HL-60/S4 treated with retinoic acid at 250 ng/mL for 4 days and 3 days (cell line): Measurements from ENCODE around the gene LACC1.

ENCODE experiments used
- in situ Hi-C: fragments of 300-500 bp; cut with MboI; formaldehyde crosslinking; loops from 2 replicates; pipeline ENCODE4 v1.7.0; 2022; ENCODE audit warnings: low sequenced_read_pairs

Gene LACC1

DNA sequence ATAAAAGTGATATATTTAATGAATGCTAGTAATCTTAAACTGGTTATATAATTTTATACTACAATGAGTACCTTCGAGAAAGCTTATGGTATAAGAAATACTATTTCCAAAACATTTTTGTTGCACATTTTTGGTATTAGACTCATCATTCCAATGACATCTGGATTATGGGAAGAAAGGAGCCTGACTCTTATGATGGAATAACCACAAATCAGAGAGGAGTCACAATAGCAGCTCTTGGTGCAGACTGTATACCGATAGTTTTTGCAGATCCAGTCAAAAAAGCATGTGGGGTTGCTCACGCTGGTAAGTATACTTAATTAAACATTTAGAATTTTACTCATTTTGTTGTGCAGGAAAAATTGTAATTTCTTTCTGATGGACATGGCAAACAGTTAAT, 3.9 kb downstream of the LACC1 start:
- in situ Hi-C loops = no loop called here

DNA sequence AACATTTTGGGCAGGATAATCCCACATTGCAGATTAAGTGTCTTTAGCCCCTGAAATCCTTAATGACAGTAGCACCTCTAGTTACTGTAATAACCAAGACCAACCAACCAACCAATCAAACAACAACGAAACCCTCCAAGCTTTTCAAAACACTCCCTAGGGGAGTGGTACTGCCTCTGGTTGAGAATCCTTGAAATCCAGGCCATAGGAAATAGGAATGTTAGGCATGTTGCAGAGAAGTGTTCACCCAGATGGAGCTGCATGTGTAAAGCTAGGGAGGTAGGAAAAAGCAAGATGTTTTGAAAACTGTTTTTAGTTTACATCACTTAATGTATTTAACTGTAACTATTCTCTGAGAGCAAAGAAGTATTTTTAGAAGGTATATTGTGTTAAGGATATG, 4.5 kb downstream of the LACC1 start:
- in situ Hi-C loops = no loop called here

DNA sequence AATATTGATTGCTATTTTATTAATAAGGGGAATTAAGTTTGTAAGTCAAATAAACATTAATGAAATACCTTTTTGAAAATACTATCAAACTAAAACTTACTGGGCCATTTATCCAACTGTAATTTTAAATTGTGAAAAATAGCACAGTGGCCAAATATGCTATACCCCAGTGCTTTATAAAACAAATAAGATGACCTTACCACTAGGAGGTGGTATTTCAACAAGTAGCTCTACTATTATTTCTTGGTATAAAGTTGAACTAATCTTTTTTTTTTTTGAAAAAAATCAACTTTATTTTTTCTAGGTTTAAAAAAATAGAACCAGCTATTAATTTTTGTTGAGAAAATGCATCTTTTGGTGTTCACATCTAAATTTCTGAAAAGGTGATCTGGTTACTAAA, 14.7 kb downstream of the LACC1 start:
- in situ Hi-C loops = no loop called here

DNA sequence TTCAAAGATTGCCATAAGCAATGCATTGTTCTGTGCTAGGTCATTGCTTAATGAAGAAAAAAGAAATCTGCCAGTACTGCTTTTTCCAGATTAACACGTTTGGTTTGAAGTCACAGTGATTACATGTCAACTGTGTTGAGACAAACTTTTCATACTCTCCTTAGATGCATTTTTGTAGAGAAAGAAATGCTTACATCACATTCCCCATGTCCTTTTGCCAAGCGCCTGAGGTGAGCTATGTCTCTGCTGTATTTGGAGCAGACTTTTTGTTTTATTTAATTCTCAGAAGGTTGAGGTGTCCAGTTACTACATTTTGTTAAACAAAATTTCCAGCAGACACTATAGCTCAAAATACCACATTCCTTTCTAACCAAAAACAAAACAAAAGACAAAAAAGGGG, 16.2 kb downstream of the LACC1 start:
- in situ Hi-C loops = no loop called here

DNA sequence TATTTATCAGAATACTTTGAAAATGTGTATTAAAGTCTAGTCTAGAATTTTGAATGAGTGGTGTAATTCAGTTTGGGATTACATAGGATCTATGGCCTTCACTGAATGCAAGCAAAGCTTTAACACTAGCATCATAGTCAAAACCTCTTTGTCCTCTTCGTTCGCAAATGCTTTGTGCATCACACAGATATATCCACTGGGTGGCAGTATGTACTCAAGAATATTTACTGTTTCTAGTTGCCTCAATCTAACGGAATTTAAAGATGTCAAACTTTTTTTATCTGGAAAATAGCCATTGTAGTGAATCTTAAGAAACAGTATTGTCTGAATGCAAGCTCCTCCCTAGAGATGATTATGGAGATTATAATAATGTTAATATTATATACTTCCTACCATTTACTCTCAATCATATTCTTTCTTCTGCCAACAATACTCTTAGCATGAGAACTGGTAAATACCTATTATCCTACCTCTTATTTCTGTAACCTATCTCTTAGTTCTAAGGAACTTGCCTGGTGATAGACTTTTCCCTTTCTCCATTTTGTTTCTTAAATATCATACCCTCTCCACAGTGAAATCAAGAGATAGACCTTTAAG, 25.8 kb downstream of the LACC1 start:
- in situ Hi-C loops = no loop called here

DNA sequence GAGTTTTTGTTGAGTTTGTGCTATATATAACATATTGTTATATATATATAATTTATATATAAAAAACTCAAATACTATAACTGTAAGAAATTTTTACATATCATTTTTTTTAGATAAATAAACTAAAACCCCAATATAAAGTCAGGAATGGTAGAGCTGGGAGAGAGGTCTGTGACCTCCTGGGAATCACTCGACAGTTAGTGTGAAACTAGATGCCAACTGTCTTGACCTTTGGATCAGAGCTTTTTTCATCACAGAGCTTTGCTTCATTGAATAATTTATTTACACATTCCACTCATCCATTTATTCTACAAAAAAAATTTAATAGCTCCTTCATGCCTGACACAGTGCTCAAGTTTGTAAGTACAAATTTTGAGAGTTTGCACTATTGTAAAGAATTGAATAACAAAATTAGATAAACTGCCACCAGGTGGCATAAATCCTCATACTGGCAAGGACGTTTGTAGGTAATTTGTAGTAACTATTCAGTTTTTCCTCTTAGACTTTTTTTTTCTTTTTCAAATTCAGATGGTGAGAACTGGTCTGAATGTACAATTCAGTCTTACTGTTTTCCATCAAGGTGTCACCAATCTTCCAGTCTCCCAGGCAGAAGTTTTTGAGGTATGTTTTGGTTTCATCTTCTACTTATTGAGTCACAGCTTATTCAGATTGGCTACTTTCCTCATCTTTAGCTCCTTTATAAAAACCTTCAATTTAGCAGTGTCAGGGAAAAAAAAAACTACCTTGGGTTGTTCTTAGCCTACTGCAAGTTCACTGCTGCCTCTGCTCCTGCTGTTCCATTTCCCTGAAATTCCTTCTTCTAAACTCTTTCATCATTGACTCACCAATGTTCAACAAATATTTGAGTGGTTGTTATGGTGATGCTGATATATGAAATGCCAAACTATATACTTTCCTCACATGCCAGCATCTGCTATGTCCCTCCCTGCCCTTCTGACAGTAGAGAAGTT, 28.7 kb downstream of the LACC1 start:
- in situ Hi-C loops = no loop called here

DNA sequence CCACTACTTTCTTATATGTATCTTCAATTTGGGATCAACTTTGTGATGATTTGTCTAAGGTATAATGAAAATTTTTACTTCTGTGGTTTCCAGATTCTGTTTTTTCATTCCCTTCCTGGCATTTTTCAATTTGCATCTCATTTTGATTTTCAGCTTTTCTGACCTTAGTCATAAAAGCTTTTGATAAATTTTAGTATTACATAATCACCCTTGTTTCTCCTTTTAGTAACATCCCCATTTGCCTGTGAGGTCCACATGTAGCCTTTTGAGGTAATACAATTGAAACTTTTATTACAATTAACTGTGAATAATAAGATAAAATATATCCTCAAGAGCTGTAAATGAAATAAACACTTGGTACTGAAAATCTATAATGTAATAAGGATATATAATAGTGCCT, 31.2 kb downstream of the LACC1 start:
- in situ Hi-C loops = loop anchor here (10.0 kb wide), 1 partner anchor 524 kb away; no protein-coding TSS in a partner anchor

DNA sequence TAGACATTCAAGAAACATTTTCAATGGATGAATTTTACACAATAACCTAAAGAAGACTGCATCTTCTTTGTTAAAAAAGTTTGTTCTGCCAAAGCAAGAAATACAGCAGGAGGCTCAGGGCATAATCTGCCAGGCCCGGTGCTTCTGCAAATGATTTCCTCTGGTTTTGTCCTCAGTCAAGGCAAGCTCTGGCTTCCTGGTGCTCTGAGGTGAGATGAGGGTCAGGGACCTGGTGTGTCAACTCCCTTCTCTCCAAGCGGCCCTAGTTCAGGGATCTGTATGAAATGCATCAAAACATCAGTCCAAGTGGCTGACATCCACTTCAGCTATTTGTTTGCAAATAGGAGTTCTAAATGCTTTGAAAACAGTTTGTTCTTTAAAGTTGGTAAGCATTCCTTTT, 31.6 kb downstream of the LACC1 start:
- in situ Hi-C loops = loop anchor here (10.0 kb wide), 1 partner anchor 524 kb away; no protein-coding TSS in a partner anchor

DNA sequence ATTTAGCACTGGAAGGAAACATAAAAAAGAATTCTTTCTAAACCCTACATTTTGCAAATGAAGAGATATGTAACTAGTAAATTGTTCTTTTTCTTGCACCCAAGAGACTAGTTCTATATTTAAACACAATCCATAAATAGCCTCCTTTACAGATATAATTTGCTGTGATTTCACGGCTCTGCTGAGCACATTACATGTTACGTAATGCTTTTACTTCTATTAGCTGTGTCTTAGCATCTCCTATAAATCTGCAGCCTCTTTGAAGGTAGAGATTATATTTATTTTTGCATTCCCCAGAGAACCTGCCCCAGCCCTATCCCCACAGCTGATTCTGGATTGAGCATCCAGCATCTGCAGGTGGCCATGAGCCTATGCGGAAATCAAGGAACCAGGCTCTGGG, 32.2 kb downstream of the LACC1 start:
- in situ Hi-C loops = loop anchor here (10.0 kb wide), 1 partner anchor 523 kb away; no protein-coding TSS in a partner anchor

DNA sequence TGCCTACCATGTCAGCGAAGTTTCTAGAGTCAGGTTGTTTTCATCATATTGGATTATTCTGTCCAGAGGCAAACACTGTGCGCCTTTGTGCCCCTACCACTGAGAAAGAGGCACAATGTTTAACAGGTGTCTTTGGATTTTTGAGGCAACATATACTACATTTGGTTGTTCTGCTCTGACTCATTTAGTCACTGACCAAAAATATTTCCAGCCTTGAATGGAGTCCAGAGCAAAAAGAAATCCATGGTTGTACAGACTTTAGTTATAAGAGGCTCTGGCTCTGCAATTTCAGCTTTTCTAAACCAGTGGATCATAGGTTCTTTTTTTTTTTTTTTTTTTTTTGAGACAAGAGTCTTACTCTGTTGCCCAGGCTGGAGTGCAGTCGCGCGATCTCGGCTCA, 35.7 kb downstream of the LACC1 start:
- in situ Hi-C loops = loop anchor here (10.0 kb wide), 1 partner anchor 519 kb away; no protein-coding TSS in a partner anchor

DNA sequence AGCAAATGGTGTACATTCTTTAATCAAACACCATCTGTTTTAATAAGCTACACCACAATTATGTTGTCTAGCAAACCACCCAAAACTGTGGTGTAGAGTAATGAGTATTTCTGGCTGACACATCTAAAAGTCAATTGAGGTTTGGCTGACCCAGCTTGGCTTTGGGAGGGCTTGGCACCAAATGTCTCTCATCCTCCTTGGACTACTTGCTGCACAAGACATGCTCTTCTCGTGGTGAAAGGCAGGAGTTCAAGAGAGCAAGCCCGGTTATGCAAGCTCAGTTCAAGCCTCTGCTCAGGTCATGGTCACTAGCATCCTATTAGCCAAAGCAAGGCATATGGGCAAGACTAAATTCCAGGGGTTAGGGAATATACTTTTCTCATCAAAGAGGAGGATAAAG, 37.1 kb downstream of the LACC1 start:
- in situ Hi-C loops = loop anchor here (10.0 kb wide), 1 partner anchor 518 kb away; no protein-coding TSS in a partner anchor

DNA sequence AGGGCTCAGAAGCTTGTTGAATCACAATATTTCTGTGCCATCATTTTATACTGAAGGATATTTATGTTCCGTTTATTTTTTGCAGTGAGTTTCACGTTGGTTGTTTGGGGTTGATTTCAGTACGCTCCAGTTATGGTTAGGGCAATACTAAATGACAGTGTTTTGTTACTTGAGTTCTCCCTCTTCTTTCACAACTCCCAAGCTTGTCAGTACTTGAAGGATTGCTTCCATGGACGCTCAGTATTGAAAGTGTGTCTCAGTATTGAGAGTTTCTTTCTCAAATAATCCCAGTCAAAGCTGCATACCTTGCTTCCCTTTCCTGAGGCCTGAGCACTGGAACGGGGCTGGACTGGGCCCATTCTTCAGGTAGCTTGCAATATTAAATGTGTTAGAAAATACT, 38.9 kb downstream of the LACC1 start:
- in situ Hi-C loops = loop anchor here (10.0 kb wide), 1 partner anchor 516 kb away; no protein-coding TSS in a partner anchor

DNA sequence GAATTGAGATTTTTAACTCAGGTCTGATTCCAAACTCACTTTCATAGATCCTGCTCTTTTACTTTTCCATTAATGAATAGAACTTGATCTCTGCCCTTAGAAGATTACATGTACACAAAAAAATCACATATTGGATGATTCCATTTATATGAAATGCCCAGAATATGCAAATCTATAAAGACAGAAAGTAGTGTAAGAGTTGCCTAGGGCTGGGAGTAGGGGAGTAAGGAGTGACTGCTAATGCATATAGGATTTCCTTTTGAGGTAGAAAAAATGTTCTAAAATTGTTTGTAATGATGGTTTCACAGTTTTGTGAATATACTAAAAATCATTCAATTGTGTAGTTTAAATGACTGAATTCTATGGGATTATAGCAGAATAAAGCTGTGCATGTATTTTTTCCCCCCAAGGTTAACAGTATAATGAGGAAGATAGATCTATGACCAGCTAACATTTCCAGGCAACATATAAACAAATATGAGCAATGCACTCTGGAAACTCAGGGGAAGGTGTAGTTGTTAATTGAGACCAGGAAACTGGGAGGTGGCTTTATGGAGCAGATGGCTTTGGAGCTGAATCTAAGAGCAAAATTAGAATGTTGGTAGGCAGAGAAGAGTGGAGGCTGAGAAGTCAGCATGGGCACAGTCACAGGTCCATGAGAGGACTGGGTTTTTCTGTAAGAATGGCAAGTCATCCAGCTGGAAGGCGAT, 41.4 kb downstream of the LACC1 start:
- in situ Hi-C loops = no loop called here

DNA sequence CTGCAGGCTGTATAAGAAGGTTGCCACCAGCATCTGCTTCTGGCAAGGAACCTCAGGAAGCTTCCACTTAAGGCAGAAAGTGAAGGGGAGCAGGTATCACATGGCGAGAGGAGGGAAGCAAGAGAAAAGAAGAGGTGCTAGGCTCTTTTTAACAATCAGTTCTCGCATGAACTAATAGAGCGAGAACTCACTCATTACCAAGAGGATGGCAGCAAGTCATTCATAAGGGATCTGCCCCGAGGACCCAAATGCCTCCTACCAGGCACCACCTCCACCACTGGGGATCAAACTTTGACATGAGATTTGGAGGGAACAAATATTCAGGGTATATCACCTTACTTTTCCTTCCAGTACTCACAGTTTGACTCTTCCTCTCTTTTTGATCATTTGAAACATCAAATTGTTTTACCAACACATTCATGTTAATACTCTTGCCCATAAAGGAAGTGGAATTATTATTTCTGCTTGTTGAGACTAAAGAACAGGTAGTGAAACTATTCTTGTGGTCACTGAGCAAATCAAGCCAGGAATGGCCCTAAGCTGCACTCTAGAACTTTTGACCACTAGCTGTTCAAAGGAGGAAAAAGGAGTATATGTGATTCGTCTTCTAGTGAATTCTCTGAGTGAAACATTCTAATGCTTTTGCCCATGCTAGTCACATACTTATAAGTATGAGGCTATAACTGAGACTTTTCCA, 45.0 kb downstream of the LACC1 start:
- in situ Hi-C loops = no loop called here

DNA sequence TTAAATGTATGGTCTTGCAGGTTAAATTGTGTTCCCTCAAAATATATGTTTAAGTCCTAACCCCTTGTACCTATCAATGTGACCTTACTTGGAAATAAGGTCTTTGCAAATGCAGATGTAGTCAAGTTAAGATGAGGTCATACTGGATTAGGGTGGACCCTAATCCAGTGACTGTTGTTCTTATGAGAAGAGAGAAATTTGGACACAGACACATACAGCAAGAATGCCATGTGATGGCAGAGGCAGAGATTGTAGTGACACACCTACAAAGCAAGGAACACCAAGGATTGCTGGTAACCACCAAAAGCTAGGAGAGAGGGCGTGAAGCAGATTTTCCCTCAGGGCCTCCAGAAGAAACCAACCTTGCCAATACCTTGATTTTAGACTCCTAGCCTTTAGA, 50.2 kb downstream of the LACC1 start:
- in situ Hi-C loops = no loop called here

DNA sequence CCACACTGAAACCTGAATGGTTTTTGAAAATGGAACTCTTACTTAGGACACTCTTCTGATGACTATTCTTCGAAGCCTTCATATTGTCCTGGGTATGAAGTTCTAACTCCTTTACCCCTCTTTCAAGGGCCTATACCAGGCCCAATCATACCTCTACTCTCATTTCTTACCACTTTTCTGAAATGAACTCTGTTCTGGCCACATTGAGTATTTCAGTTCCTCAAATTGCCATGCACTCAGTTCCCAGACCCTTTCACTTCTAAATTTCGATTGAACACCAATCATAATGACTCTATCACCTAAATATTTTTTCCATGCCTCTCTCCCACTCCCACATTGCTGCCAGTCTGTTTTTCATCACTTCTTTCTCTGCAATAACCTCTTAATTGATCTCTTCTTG, 53.7 kb downstream of the LACC1 start:
- in situ Hi-C loops = no loop called here

DNA sequence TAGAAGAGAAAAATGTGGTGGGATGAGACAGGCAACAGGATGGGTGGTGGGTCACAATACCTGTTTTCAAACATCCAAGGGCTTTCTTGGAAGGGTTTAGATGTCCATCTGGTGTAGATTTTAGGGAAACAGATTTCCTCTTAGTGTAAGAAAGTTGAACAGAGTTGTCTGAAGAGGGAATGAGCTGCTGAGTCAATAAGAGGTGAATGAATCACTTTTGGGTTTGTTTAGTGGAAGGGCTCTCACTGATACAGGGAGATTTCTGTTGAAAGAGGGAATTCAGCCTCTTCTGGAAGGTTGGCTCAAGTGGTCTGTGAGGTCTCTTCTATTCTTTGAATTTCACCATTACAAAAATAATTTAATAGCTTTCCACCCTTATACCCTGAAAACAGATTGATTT, 54.6 kb downstream of the LACC1 start:
- in situ Hi-C loops = no loop called here

DNA sequence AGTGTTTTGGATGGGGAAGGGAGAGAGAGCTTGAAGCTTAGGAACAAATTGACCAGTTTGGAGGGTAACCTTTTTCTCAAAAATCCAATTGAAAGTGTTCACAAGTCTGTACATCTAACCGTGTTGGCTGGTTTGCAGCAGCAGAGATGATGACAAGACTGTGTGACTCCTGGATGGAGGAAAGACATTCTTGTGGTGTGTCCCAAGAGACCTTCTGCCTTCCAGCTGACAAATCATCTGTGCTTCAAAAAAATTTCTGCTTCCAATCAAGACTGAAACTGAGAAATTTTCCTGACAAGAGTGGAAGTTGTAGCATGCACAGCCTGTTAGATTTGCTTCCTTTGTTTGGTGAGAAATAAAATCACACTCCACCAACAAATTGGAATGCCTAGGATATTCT, 56.2 kb downstream of the LACC1 start:
- in situ Hi-C loops = no loop called here

DNA sequence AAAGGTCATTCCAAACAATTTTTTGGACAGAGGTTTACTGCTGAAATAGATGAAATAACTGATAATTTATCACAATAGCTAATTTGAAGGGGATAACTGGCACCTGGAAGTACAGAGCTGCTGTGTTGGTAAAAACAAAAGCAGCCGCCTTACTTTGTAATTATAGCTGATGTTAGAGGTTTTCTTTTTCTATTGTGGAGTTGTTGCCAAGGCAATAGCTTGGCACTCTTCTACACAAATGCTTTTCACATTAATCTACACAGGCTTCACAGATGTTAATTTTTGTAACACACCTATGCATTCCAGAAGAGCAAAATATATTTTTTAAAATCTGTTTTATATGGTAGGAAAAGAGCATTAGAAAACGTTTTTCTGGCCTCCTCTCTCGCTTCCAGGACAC, 56.9 kb downstream of the LACC1 start:
- in situ Hi-C loops = no loop called here

DNA sequence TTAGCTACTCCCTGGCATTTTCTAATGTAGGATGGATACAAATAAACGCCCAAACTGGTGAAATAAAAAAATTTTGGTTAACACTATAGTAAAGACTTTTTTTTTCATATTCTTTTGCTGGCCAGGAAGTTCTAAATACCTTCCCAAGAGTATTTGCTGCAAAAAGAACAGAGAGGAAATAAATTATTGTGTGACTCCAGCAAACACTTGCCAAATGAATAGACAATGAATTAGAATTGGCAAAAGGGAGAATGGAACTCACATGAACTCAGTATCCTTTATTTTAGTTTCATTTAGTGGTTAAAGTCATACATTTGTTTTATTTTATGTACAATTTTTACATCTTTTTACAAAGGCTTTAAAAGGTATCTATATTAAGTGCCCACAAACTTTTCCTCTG, 58.1 kb downstream of the LACC1 start:
- in situ Hi-C loops = no loop called here

DNA sequence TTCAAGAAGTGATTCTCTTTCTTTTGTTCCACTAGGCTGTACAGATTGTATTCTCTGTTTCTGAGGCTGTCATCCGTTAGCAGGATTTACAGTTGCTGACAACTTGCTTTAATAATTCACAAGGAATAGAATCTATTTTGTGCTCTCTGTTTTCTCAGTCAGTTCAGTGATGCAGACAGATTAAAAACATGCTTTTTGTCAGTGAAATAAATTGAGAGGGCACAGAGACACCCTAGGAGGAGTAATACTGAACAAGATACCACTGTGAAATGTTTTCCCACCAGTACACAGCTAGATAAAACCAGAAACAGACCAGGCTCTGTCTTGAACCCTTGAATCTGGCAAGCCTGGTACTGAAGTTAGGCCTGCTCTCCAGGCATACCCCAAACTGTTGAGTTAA, 58.7 kb downstream of the LACC1 start:
- in situ Hi-C loops = no loop called here
